T-helper 1 cell treated with Interleukin-12 subunit alpha and Interleukin-12 subunit beta and Interleukin-4 antibody, amounts not matched to agents 30 μg/mL and 1 μg/mL, for 36 hours (primary cell): ENCODE measurements around the gene INAFM1.
A peak's percentile ranks its signal among the peaks of the same experiment; 100 is the strongest.
"Not testable (repeated sequence)": the region's sequence is repeated elsewhere in the genome, so short reads cannot be mapped to it uniquely, and the experiment has no call there.

Experiments used
- H3K27ac Mint-ChIP-seq: one replicate; pipeline ENCODE4 v1.8.0; 2021; ENCODE audit warnings: mild to moderate bottlenecking, mixed read lengths
- H3K27me3 Mint-ChIP-seq: one replicate; pipeline ENCODE4 v1.8.0; 2021; ENCODE audit warnings: low read depth, mixed read lengths
- H3K36me3 Mint-ChIP-seq: one replicate; pipeline ENCODE4 v1.8.0; 2021; ENCODE audit warnings: low read depth, mixed read lengths
- H3K4me1 Mint-ChIP-seq: one replicate; pipeline ENCODE4 v1.8.0; 2021; ENCODE audit warnings: low read depth, mixed read lengths
- H3K4me3 Mint-ChIP-seq: one replicate; pipeline ENCODE4 v1.8.0; 2021; ENCODE audit warnings: mild to moderate bottlenecking, moderate library complexity, mixed read lengths
- H3K9me3 Mint-ChIP-seq: one replicate; pipeline ENCODE4 v1.8.0; 2021; ENCODE audit warnings: mixed read lengths

INAFM1 gene

GRCh38 chr19:47272448-47273312 is 2.0 kb upstream of the INAFM1 start:
- Mint-ChIP-seq H3K27me3 (no peaks in the 10 kb centered on the region), H3K9me3 (no peaks in the 10 kb centered on the region), H3K36me3 (peaks cover 16% of the 10 kb centered on the region), H3K4me3 (peak overlapping the region; percentile 90), H3K27ac (peak overlapping the region; percentile 80), H3K4me1 (peaks cover 11% of the 10 kb centered on the region)

DNA sequence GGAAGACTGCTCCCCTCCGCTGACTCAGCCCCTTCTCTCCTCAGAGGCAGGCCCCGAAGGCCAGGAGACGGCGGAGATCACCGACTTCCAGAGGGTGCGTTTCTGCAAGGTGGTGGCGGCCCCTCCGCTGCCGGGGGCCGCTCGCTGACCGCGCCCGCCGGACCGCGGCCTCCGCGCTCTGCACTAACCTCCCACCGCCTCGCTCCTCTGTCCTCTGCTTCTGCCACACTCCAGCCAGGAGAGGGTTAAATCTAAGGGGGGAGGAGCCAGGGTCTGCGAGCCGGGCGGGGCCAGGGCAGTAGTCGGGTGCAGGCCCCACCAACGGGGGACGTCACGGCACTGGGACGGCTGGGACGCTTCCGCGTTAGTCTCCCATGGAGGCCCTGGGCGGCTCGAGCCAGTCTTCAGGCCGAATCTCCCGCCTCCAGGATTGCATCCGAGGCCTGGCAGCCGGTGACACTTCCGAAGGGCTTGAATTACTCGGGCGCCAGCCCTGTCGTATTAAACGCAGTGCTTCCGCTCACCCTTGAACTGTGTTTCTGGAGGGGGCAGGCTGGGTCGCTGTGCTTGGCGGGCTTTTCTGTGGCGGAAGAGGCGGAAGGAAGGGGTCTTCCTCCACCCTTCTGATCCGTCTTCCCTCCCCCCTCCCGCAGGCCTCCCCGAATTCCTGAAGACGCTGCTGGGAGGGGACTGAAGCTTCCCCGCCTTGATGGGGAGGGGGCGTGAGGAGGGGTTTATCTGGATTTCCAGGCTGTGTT is 1.2 kb upstream of the INAFM1 start:
- Mint-ChIP-seq H3K27me3 (no peaks in the 10 kb centered on the region), H3K27ac (peak overlapping the region; percentile 95), H3K4me3 (peak overlapping the region; percentile 90), H3K36me3 (peaks cover 18% of the 10 kb centered on the region), H3K4me1 (peaks cover 14% of the 10 kb centered on the region), H3K9me3 (no peaks in the 10 kb centered on the region)

- Mint-ChIP-seq H3K4me3 (peak overlapping the region; percentile 62), H3K27me3 (no peaks in the 10 kb centered on the region)
Observed at GRCh38 chr19:47274891-47275761, 441 bp downstream of the INAFM1 start.

DNA sequence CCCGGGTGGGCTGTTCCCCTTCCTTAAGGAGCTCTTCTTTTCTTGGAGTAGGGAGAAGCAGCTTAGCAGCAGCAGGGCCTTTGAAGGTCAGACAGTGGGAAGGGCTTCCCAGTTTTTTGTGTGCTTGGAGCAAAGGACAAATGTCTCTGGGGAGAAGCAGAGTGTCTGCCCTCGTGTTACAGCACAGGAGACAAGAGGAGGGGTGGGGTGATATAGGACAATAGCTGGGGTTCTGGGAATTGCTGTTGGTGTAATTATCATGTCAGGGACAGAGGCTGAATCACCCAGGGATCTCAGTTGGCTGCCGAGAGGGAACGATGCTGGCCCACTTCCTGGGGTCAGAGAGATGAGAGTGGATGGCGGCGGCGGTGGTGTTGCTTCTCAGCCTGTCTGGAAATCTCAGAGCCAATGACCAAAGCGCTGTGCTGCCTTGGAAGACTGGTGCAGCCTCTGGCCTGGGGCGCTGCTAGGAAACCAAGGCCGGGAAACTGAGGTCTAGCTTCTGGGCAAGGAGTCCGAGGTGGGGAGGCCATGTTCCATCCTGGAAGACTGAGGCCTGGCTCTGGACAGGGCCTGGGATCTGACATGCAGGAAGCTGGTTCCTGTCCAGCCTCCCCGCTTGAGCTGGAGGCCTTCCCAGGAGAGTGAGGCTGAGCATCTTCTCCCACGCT is 1.2 kb downstream of the INAFM1 start:
- Mint-ChIP-seq H3K4me1 (peaks cover 16% of the 10 kb centered on the region), H3K36me3 (peaks cover 9% of the 10 kb centered on the region), H3K9me3 (no peaks in the 10 kb centered on the region), H3K27me3 (no peaks in the 10 kb centered on the region), H3K27ac (peak overlapping the region; percentile 43), H3K4me3 (peak overlapping the region; percentile 62)

More at GRCh38 chr19:47274891-47275761, 441 bp downstream of the INAFM1 start:
- H3K36me3 Mint-ChIP-seq: peaks cover 15% of the 10 kb centered on the region
- H3K27ac Mint-ChIP-seq: peak overlapping the region; percentile 43
- peaks cover 16% of the 10 kb centered on the region for H3K4me1 Mint-ChIP-seq
- no peaks in the 10 kb centered on the region for H3K9me3 Mint-ChIP-seq

- H3K27me3 Mint-ChIP-seq, H3K27ac Mint-ChIP-seq, H3K36me3 Mint-ChIP-seq, H3K9me3 Mint-ChIP-seq, H3K4me3 Mint-ChIP-seq: not testable (repeated sequence)
- H3K4me1 Mint-ChIP-seq: peaks cover 16% of the 10 kb centered on the region
Observed at GRCh38 chr19:47276513-47276912, 1.8 kb downstream of the INAFM1 start.

DNA sequence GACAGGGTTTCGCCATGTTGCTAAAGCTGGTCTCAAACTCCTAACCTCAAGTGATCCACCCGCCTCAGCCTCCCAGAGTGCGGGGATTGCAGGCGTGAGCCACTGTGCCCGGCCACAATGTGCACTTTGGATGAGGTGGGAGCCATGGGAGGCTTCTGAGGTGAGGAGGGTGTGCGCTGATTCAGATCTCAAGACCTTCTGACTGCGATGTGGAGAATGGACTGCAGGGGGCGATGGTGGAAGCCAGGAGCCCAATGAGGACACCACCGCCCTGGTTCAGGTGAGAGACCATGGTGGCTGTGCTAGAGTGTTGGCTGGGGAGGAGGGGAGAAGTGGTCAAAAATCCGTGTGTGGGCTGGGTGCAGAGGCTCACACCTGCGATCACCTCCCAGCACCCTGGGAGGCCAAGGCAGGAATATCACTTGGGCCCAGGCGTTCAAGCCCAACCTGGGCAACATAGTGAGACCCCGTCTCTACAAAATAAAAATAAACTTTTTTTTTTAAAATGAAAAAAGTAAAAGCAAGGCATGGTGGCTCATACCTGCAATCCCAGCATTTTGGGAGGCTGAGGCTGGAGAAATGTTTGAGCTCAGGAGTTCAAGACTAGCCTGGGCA is 5.6 kb downstream of the INAFM1 start:
- no peaks in the 10 kb centered on the region for H3K27me3 Mint-ChIP-seq
- no peak overlapping the region for H3K4me3 Mint-ChIP-seq
- no peak overlapping the region for H3K27ac Mint-ChIP-seq
- peaks cover 6% of the 10 kb centered on the region for H3K36me3 Mint-ChIP-seq
- H3K9me3 Mint-ChIP-seq: no peaks in the 10 kb centered on the region
- peaks cover 11% of the 10 kb centered on the region for H3K4me1 Mint-ChIP-seq

DNA sequence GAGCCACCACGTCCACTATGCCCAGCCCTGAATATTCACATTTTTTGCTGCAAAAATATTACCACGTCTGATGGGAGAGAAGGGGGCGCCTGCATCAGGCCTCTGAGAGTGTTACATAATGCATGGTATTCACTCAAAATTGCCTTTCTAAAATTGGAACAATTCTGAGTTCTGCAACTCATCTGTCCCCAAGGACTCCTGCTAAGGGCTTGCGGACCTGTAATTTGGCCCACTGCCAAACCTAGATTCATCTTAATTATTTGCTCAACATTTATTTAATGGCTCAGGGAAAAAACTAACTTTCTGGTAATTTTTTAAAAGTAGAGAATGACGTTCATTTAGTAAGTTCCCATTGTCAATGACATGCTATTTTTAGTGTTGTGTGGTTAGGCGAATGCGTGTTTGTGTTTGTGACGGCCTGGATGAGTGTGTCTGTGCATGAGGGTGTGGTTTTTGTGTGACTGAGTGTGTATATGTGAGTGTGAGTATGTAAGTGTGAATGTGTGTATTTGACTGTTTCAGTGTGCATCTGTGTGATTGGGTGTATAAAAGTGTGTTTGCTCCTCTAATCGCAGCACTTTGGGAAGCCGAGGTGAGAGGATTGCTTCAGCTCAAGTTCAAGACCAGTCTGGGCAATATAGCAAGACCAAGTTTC is 8.8 kb downstream of the INAFM1 start:
- Mint-ChIP-seq H3K27ac (no peak overlapping the region), H3K4me3 (no peak overlapping the region), H3K4me1 (peaks cover 1% of the 10 kb centered on the region), H3K36me3 (no peaks in the 10 kb centered on the region), H3K9me3 (no peaks in the 10 kb centered on the region), H3K27me3 (no peaks in the 10 kb centered on the region)

GRCh38 chr19:47284324-47284899 is 9.7 kb downstream of the INAFM1 start:
- Mint-ChIP-seq H3K36me3 (no peaks in the 10 kb centered on the region), H3K27me3 (no peaks in the 10 kb centered on the region), H3K4me1 (peaks cover 1% of the 10 kb centered on the region), H3K27ac (peak overlapping the region; percentile 8), H3K9me3 (no peaks in the 10 kb centered on the region), H3K4me3 (no peak overlapping the region)

DNA sequence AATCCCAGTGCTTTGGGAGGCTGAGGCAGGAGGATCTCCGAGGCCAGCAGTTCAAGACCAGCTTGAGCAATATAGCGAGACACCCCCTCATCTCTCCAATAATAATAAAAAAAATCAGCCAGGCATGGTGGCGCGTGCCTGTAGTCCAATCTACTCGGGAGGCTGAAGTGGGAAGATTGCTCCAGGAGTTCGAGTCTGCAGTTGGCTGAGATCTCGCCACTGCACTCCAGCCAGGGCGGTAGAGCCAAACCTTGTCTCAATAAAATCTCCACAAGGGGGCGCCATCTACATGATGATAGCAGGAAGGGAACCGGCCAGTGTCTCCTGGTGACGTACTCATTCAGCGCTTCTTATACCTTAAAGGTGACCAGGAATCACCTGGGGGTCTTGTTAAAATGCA is 21.4 kb downstream of the INAFM1 start:
- peaks cover 6% of the 10 kb centered on the region for H3K4me1 Mint-ChIP-seq
- no peaks in the 10 kb centered on the region for H3K27me3 Mint-ChIP-seq
- peaks cover 2% of the 10 kb centered on the region for H3K36me3 Mint-ChIP-seq
- no peaks in the 10 kb centered on the region for H3K9me3 Mint-ChIP-seq
- H3K27ac Mint-ChIP-seq: no peak overlapping the region
- no peak overlapping the region for H3K4me3 Mint-ChIP-seq

GRCh38 chr19:47300867-47301266 is 26.2 kb downstream of the INAFM1 start:
- H3K4me1 Mint-ChIP-seq, H3K4me3 Mint-ChIP-seq, H3K36me3 Mint-ChIP-seq: not testable (repeated sequence)

DNA sequence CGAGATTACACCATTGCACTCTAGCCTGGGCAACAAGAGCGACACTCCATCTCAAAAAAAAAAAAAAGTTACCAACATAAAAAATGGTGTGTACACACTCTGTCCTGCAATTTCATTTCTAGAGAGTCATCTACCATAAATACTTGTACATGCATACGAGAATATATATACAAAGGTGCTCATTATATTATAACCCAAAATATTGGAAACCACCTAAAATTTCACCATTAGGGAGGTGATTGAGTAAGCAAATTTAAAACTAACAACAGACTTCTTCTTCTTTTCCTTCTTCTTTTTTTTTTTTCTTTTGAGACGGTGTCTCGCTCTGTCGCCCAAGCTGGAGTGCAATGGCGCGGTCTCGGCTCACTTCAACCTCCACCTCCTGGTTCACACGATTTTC is 27.6 kb downstream of the INAFM1 start:
- H3K4me1 Mint-ChIP-seq: peaks cover 6% of the 10 kb centered on the region
- no peak overlapping the region for H3K4me3 Mint-ChIP-seq
- no peaks in the 10 kb centered on the region for H3K36me3 Mint-ChIP-seq
- H3K9me3 Mint-ChIP-seq: no peaks in the 10 kb centered on the region
- H3K27me3 Mint-ChIP-seq: peaks cover 6% of the 10 kb centered on the region
- no peak overlapping the region for H3K27ac Mint-ChIP-seq

More at GRCh38 chr19:47300867-47301266, 26.2 kb downstream of the INAFM1 start:
- not testable (repeated sequence) for H3K27me3 Mint-ChIP-seq, H3K27ac Mint-ChIP-seq, H3K9me3 Mint-ChIP-seq

DNA sequence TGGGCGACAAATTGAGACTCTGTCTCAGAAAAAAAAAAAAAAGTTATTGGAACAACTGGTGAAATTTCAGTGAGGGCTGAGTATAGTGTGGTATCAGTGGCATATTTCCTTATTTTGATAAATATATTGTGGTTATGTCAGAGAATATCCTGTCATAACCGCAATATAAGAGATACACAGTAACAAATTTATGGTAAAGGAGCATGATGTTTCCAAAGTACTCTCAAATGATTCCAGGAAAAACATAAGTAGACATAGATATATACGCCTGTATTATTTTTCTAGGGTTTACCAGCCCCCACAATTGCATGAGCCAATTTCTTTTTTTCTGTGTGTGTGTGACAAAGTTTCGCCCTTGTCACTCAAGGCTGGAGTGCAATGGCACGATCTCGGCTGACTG is 29.3 kb downstream of the INAFM1 start:
- no peaks in the 10 kb centered on the region for H3K9me3 Mint-ChIP-seq
- no peak overlapping the region for H3K27ac Mint-ChIP-seq
- H3K27me3 Mint-ChIP-seq: peaks cover 6% of the 10 kb centered on the region
- H3K36me3 Mint-ChIP-seq: no peaks in the 10 kb centered on the region
- H3K4me3 Mint-ChIP-seq: no peak overlapping the region
- H3K4me1 Mint-ChIP-seq: peaks cover 6% of the 10 kb centered on the region

- H3K36me3 Mint-ChIP-seq: no peaks in the 10 kb centered on the region
Observed at GRCh38 chr19:47305309-47305751, 30.6 kb downstream of the INAFM1 start.

More at GRCh38 chr19:47305309-47305751, 30.6 kb downstream of the INAFM1 start:
- H3K4me3 Mint-ChIP-seq: no peak overlapping the region
- H3K4me1 Mint-ChIP-seq: peaks cover 6% of the 10 kb centered on the region
- no peak overlapping the region for H3K27ac Mint-ChIP-seq
- no peaks in the 10 kb centered on the region for H3K9me3 Mint-ChIP-seq
- peaks cover 6% of the 10 kb centered on the region for H3K27me3 Mint-ChIP-seq
